ENCODE data around the gene SLC36A3. TPM values are rescaled to one million over a fixed set of nuclear protein-coding genes. Genes with fewer than 3 reads are reported as not detected.

The SLC36A3 gene
- total and polyA plus RNA-seq, 2 of the 4 experiments (the other 2 are of a cell fraction) = not detected

DNA sequence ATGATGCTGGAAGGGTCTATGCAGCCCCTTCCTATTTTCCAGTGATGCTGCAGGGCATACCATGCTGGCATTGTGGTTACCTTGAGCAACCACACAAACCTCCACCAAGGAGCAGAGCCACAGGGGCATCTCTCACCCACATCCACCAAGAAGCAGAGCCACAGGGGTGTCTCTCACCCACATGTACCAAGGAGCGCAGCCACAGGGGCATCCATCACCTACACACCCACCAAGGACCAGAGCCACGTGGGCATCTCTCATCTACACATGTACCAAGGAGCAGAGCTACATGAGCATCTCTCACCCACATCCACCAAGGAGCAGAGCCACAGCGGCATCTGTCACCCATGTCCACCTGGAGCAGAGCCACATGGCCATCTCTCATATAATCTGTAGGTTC lies 59.4 kb downstream of the SLC36A3 start:
- CTCF ChIA-PET = no interaction called here
- no peak for TF ChIP-seq RAD21 (IDR thresholded peaks at IDR 0.05; ENCODE audit: low read length)
- TF ChIP-seq FOS (IDR thresholded peaks at IDR 0.05; ENCODE audit: low read depth, low read length) = no peak
- TF ChIP-seq MAZ (IDR thresholded peaks at IDR 0.05; ENCODE audit: borderline replicate concordance, low read depth, low read length) = no peak
- no peak for TF ChIP-seq MXI1 (IDR thresholded peaks at IDR 0.05; ENCODE audit: borderline replicate concordance, low read depth, low read length)
- no peak for TF ChIP-seq SMC3 (IDR thresholded peaks at IDR 0.05; ENCODE audit: low read depth, low read length)
- TF ChIP-seq MAFK (IDR thresholded peaks at IDR 0.05; ENCODE audit: low read depth, low read length) = no peak
- TF ChIP-seq RCOR1 (IDR thresholded peaks at IDR 0.05; ENCODE audit: insufficient replicate concordance, low read length) = no peak
- TF ChIP-seq, protein P1, sequence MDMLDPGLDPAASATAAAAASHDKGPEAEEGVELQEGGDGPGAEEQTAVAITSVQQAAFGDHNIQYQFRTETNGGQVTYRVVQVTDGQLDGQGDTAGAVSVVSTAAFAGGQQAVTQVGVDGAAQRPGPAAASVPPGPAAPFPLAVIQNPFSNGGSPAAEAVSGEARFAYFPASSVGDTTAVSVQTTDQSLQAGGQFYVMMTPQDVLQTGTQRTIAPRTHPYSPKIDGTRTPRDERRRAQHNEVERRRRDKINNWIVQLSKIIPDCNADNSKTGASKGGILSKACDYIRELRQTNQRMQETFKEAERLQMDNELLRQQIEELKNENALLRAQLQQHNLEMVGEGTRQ (IDR thresholded peaks at IDR 0.05; ENCODE audit: low read depth, low read length) = no peak
- no peak for TF ChIP-seq NFE2L2 (IDR thresholded peaks at IDR 0.05; ENCODE audit: low read depth, low read length)
- TF ChIP-seq CTCF (conservative IDR thresholded peaks at IDR 0.05; ENCODE audit: low read depth, low read length) = no peak
- no peak for TF ChIP-seq CEBPB (IDR thresholded peaks at IDR 0.05; ENCODE audit: low read depth, low read length)
- TF ChIP-seq, protein P2, sequence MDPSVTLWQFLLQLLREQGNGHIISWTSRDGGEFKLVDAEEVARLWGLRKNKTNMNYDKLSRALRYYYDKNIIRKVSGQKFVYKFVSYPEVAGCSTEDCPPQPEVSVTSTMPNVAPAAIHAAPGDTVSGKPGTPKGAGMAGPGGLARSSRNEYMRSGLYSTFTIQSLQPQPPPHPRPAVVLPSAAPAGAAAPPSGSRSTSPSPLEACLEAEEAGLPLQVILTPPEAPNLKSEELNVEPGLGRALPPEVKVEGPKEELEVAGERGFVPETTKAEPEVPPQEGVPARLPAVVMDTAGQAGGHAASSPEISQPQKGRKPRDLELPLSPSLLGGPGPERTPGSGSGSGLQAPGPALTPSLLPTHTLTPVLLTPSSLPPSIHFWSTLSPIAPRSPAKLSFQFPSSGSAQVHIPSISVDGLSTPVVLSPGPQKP (IDR thresholded peaks at IDR 0.05; ENCODE audit: borderline replicate concordance, low read depth, low read length) = no peak
- no peak for TF ChIP-seq POLR2A (IDR thresholded peaks at IDR 0.05; ENCODE audit: low read depth, low read length)
- TF ChIP-seq RFX5 (IDR thresholded peaks at IDR 0.05; ENCODE audit: low read depth, low read length) = no peak
- H4K20me1 ChIP-seq (ENCODE audit: insufficient read depth, low read length) = no peaks in the 10 kb centered on the region
- no peak overlapping the region for H3K18ac ChIP-seq (ENCODE audit: low read depth, low read length)
- no peaks in the 10 kb centered on the region for H3K9me1 ChIP-seq (ENCODE audit: insufficient read depth, low read length)
- no peak overlapping the region for H2BK120ac ChIP-seq (ENCODE audit: low read depth, low read length)
- no peak overlapping the region for H4K5ac ChIP-seq (ENCODE audit: low read depth, low read length)
- H4K8ac ChIP-seq (ENCODE audit: low read depth in 2 of 2, low read length in 2 of 2) = no peak overlapping the region
- H3K27ac ChIP-seq (ENCODE audit: insufficient read depth, low read length) = no peak overlapping the region
- H2BK20ac ChIP-seq (ENCODE audit: low read depth, low read length) = no peak overlapping the region
- H2BK15ac ChIP-seq (ENCODE audit: low read depth, low read length) = no peak overlapping the region
- WGBS, 2 experiments (ENCODE audit: extremely low coverage in 2 of 2, insufficient read length in 1 of 2) = 62% methylated on average over 2 of the region's 3 CpGs; no CpG with 5 or more reads in 1 of the 2 experiments
- H3K79me1 ChIP-seq (ENCODE audit: low read depth in 1 of 2, low read length in 2 of 2) = no peaks in the 10 kb centered on the region
- ATAC-seq (ENCODE audit: low read depth) = no peak
- no peak overlapping the region for H2BK5ac ChIP-seq (ENCODE audit: low read depth, low read length, poor library complexity, severe bottlenecking)
- H3K23ac ChIP-seq (ENCODE audit: low read depth, low read length) = no peak overlapping the region
- H3K14ac ChIP-seq (replicated peaks; ENCODE audit: low read depth, low read length) = no peak overlapping the region
- H2AK5ac ChIP-seq (ENCODE audit: low read depth, low read length) = no peak overlapping the region
- in situ Hi-C loops (cut with MboI; ENCODE audit: low sequenced_read_pairs) = no loop called here
- no peaks in the 10 kb centered on the region for H3K36me3 ChIP-seq (ENCODE audit: control insufficient read depth, insufficient read depth, low read length)
- no peaks in the 10 kb centered on the region for H3K4me1 ChIP-seq (ENCODE audit: control insufficient read depth, insufficient read depth, low read length)
- no peak overlapping the region for H3K56ac ChIP-seq (ENCODE audit: extremely low read depth, insufficient read depth, low read length)
- H3K4ac ChIP-seq (ENCODE audit: low read depth, low read length) = no peak overlapping the region
- no peak overlapping the region for H3K9ac ChIP-seq (ENCODE audit: low read depth, low read length)
- POLR2A ChIA-PET (ENCODE audit: unreplicated experiment) = no interaction called here
- H3K4me2 ChIP-seq (ENCODE audit: low read depth, low read length) = no peak overlapping the region
- dilution Hi-C loops (cut with HindIII; ENCODE audit: low sequenced_read_pairs, unreplicated experiment) = no loop called here
- H3K4me3 ChIP-seq (ENCODE audit: insufficient read depth, low read depth, low read length) = no peak overlapping the region
- H2AFZ ChIP-seq (replicated peaks; ENCODE audit: low read length, poor library complexity) = no peak overlapping the region
- DNase-seq = no peak
- no peak overlapping the region for H2AK9ac ChIP-seq (replicated peaks; ENCODE audit: low read depth, low read length, poor library complexity)
- H4K91ac ChIP-seq (ENCODE audit: insufficient read depth, low read depth, low read length) = no peak overlapping the region
- BruUV-seq (replicated peaks) = no TSS peak
- intact Hi-C loops (cut with micrococcal nuclease) = no loop called here
- H3K27me3 ChIP-seq (ENCODE audit: control insufficient read depth, insufficient read depth, low read length) = peaks cover 33% of the 10 kb centered on the region
- no peaks in the 10 kb centered on the region for H3K9me3 ChIP-seq (ENCODE audit: control insufficient read depth, insufficient read depth, low read length)

All from IMR-90 (cell line).